Psoas muscle (tissue), 8 donors: Measurements from ENCODE around the gene AKAP6. TPM values are rescaled to one million over a fixed set of nuclear protein-coding genes. Genes with fewer than 3 reads are reported as not detected.

ENCODE experiments used
- ATAC-seq, 4 donors: fragments of 200-7000 bp; cut with Tn5 transposase; one replicate each; pipeline ENCODE4 v1.9.1; 2020; ENCODE audit warnings: moderate library complexity in 3 of 4, mild to moderate bottlenecking in 2 of 4
- DNase-seq, 2 donors: peaks; one replicate each; pipeline ENCODE4 v3.0.0-alpha.2; 2020
- H3K27ac ChIP-seq: fragments of 200-600 bp; one replicate; pipeline ENCODE4 v1.8.0; 2022
- H3K27me3 ChIP-seq, 3 donors: fragments of 200-600 bp in 1 of 3; one replicate each; pipeline versions ENCODE4 v1.6.1 to v1.8.0; 2013 to 2022; ENCODE audit warnings: low read length in 2 of 3, mild to moderate bottlenecking in 2 of 3, moderate library complexity in 1 of 3; ENCODE audit not compliant: insufficient read depth in 3 of 3
- H3K36me3 ChIP-seq, 2 donors: fragments of 200-600 bp in 1 of 2; one replicate each; pipeline versions ENCODE4 v1.6.1 to v1.8.0; 2013 to 2022; ENCODE audit warnings: low read depth in 1 of 2, mild to moderate bottlenecking in 1 of 2, moderate library complexity in 1 of 2; ENCODE audit not compliant: insufficient read depth in 1 of 2
- H3K4me1 ChIP-seq: fragments of 200-600 bp; one replicate; pipeline ENCODE4 v1.8.0; 2022
- H3K4me3 ChIP-seq: fragments of 200-600 bp; one replicate; pipeline ENCODE4 v1.8.0; 2022; ENCODE audit warnings: mild to moderate bottlenecking
- H3K9me3 ChIP-seq: fragments of 200-600 bp; one replicate; pipeline ENCODE4 v1.8.0; 2022
- WGBS, 3 donors: extraction: QIAGEN DNeasy Blood & Tissue Kit; methylation state at CpG; one replicate each; pipeline versions ENCODE4 v1.1.6 to v1.1.7; 2013; 5-methylcytosine and 5-hydroxymethylcytosine counted together
- intact Hi-C, 2 donors: fragments of 100-400 bp; cut with DNase I; formaldehyde crosslinking; loops; one replicate each; pipeline versions ENCODE4 v1.11.0 to v1.14.2; 2022
- polyA plus RNA-seq, 3 donors: library from polyadenylated mRNA; stranded (reverse); fragments of 200-250 nt; gene quantifications; one replicate each; pipeline ENCODE4 v1.2.3, GENCODE V29; 2013
- total RNA-seq, 4 donors: library from RNA; stranded (reverse); fragmentation: NEBNext Ultra II Directional in 2 of 4; extraction: Animal tissue kit (Norgen Biotek cat#: 25700) in 2 of 4; gene quantifications; one replicate each; pipeline versions ENCODE4 v1.2.1 to v1.2.4, GENCODE V29; 2021 to 2023
- TF ChIP-seq, protein P1 (sequence below): fragments of 200-600 bp; IDR thresholded peaks from one replicate; pipeline ENCODE4 v1.8.0; 2022; ENCODE audit warnings: antibody characterized with exemption
- donor health status: healthy with polysubstance abuse.
- donor health status: DM: no; HTN: no; CAD: no; lungs with moderate emphysema.
- donor health status: Bipolar disorder and iron deficiency.
- donor health status: healthy.
- donor health status: DM: yes; HTN: yes; CAD: no.
- donor health status: DM: no; HTN: no; CAD: no.
- donor health status: DM: no; HTN: no; CAD: no.
- donor health status: DM: yes; HTN: yes; CAD: no.

The AKAP6 gene
- total and polyA plus RNA-seq, 7 donors, result 9.1 to 173 (median 113) TPM

DNA sequence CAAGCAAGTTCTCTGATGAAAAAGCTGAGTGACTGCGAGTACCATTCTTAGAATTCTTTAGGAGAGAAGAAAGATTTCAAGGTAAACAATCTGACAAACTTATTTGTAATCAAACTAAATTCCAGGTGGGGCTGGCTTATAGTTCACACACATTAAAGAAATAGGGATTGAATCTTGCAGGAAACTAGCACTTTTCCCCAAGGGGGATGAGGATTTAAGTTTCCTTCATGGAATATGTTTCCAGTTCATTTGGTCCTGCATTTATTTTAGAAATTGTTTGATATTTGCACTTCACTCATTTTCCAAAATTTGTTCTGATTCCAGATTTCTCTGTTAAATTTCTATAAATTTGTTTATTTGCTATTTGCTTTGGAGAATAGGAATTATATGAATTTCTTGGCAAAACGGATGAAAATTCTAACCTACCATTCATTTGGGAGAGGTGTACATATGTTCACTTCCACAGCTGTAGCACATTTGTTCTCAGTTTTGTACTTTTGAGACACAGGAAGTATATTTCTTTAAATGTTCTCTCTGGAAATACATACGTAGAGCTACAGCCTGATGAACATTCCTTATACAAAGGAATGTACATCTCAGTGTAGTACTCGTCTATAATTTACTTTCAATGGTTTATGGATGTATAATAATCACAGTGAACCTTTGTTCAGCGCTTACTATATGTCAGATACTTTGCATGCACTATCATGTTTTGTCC lies 145.5 kb downstream of the AKAP6 start:
- Histone ChIP-seq H3K27me3 (no peaks in the 10 kb centered on the region), H3K36me3 (no peaks in the 10 kb centered on the region), H3K27ac (peak overlapping the region; percentile 73), H3K4me3 (no peak overlapping the region), H3K9me3 (no peaks in the 10 kb centered on the region), H3K4me1 (peaks cover 64% of the 10 kb centered on the region)
- no peak for ATAC-seq
- 77 to 84% (median 82%) methylated on average over 5 of the region's 5 CpGs for WGBS, 3 donors
- intact Hi-C loops, result loop anchor here in 1 of 2 donors (5.0 kb wide), 4 partner anchors 38 to 397 kb away; partner anchors contain the start of genes ARHGAP5, RNU6-7 and RNU6-8
- TF ChIP-seq, protein P1, sequence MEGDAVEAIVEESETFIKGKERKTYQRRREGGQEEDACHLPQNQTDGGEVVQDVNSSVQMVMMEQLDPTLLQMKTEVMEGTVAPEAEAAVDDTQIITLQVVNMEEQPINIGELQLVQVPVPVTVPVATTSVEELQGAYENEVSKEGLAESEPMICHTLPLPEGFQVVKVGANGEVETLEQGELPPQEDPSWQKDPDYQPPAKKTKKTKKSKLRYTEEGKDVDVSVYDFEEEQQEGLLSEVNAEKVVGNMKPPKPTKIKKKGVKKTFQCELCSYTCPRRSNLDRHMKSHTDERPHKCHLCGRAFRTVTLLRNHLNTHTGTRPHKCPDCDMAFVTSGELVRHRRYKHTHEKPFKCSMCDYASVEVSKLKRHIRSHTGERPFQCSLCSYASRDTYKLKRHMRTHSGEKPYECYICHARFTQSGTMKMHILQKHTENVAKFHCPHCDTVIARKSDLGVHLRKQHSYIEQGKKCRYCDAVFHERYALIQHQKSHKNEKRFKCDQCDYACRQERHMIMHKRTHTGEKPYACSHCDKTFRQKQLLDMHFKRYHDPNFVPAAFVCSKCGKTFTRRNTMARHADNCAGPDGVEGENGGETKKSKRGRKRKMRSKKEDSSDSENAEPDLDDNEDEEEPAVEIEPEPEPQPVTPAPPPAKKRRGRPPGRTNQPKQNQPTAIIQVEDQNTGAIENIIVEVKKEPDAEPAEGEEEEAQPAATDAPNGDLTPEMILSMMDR, result no peak
- DNase-seq, result no peak

DNA sequence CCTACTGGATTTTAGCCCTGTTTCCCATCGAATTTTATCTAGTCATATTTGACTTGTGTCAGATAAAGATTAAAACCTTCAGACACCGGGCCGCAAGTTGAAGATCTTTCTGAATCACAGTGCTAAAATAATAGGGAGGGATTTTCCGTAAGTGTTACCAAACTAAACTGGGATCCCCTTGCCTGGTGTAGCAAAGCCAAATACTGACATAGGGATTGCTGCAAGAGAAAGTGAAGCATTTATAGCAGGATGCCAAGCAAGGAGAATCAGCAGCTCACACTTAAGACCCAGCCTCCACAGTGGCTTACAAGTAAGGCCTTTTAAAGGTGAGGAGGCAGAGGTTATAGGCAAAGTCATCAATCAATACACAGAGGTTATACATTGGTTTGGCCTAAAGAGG lies 147.4 kb downstream of the AKAP6 start:
- intact Hi-C loops, result no loop called here
- H3K36me3 ChIP-seq, result no peaks in the 10 kb centered on the region
- no peak overlapping the region for H3K4me3 ChIP-seq
- ATAC-seq (peak in 3 of 4 donors; percentile 60 to 72 (median 68)), DNase-seq (no peak)
- TF ChIP-seq, protein P1, result no peak
- no peaks in the 10 kb centered on the region for H3K9me3 ChIP-seq
- peaks cover 47% of the 10 kb centered on the region for H3K4me1 ChIP-seq
- WGBS, 3 donors, result 51 to 72% (median 62%) methylated on average over 4 of the region's 4 CpGs
- H3K27me3 ChIP-seq, result no peaks in the 10 kb centered on the region
- H3K27ac ChIP-seq, result peak overlapping the region; percentile 23

DNA sequence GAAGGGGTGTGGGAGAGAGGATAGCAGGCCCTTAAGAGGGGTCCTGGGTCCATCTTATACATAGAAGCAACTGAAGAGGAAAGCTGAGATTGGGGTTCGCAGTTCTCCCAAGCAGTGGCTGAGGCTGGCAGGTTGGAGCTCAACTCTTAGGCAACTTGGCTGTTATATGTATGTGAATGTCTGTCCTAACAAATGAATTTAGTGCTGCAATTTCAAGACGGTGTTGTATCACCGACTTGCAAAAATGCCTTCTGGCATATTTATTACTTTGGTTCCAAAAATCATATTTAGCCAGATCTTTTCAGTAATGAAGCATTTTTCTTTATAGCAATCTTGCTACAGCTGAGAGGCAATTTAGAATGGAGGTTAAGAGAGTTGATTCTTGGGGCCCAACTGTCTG lies 148.3 kb downstream of the AKAP6 start:
- TF ChIP-seq, protein P1, result no peak
- WGBS, 3 donors, result 48 to 62% (median 59%) methylated on average over 3 of the region's 3 CpGs
- Histone ChIP-seq H3K27ac (no peak overlapping the region), H3K4me1 (peaks cover 38% of the 10 kb centered on the region), H3K4me3 (no peak overlapping the region), H3K27me3 (no peaks in the 10 kb centered on the region), H3K36me3 (no peaks in the 10 kb centered on the region), H3K9me3 (no peaks in the 10 kb centered on the region)
- no peak for ATAC-seq
- intact Hi-C loops, result no loop called here
- no peak for DNase-seq

- intact Hi-C loops, result no loop called here
- ATAC-seq (peak in 1 of 4 donors; percentile 34), DNase-seq (no peak)
- no peaks in the 10 kb centered on the region for H3K27me3 ChIP-seq
- TF ChIP-seq, protein P1, result no peak
- H3K27ac ChIP-seq, result no peak overlapping the region
- no peaks in the 10 kb centered on the region for H3K36me3 ChIP-seq
- WGBS, 3 donors, result 54 to 71% (median 67%) methylated on average over 3 of the region's 3 CpGs
- peaks cover 32% of the 10 kb centered on the region for H3K4me1 ChIP-seq
- H3K9me3 ChIP-seq, result no peaks in the 10 kb centered on the region
- H3K4me3 ChIP-seq, result no peak overlapping the region
Observed at GRCh38 chr14:32478050-32478449, 149.0 kb downstream of the AKAP6 start.
